SK-N-MC (cell line): Measurements from ENCODE around the gene SEPSECS.

Source experiments
- EZH2 ChIP-seq: fragments of 200-600 bp; sonication (generic); IDR thresholded peaks from one replicate; pipeline ENCODE4 v1.6.1; 2017; ENCODE audit warnings: antibody characterized with exemption
- FOXP2 ChIP-seq: optimal IDR thresholded peaks from 2 replicates; pipeline ENCODE3; 2011; ENCODE audit warnings: mild to moderate bottlenecking, moderate library complexity; ENCODE audit not compliant: insufficient read depth; ENCODE audit errors: extremely low read length, control extremely low read depth
- POLR2AphosphoS5 ChIP-seq: IDR thresholded peaks from 2 replicates; pipeline ENCODE4 v1.6.1; 2012; ENCODE audit warnings: mild to moderate bottlenecking, low read depth, low read length, borderline replicate concordance

DNA sequence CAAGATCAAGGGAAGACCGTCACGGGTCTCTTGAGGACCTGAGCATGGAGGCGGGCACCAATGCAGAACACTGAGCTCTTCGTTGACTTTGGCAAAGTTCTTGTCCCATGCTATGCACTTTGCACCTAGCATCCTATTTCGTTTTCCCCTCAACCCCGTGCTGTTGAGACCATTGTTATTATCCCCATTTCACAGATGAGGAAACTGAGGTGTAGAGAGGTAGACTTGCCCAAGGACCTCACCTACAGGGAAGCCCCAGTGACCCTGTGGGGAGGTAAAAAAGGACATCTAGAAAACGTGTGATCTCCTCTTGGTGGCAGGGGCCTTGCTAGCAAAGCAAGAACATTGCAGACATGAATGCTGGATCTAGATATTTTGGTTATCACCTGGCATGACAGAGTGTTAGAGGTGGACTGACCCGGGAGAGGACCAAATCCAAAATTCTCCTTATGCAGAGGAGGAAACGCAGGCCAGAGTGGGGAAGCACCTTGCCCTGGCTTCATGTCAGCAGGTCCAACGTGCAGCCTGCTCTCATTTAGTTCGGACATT lies 48.5 kb downstream of the SEPSECS start:
- TF ChIP-seq EZH2 (no peak), POLR2AphosphoS5 (no peak), FOXP2 (no peak)
